Measurements from ENCODE around the gene ALK. TPM values are rescaled to one million over a fixed set of nuclear protein-coding genes. Genes with fewer than 3 reads are reported as not detected.

ALK gene
- total RNA-seq, 4 donors from 2014 or later, result 0.19 TPM; not detected in 3

DNA sequence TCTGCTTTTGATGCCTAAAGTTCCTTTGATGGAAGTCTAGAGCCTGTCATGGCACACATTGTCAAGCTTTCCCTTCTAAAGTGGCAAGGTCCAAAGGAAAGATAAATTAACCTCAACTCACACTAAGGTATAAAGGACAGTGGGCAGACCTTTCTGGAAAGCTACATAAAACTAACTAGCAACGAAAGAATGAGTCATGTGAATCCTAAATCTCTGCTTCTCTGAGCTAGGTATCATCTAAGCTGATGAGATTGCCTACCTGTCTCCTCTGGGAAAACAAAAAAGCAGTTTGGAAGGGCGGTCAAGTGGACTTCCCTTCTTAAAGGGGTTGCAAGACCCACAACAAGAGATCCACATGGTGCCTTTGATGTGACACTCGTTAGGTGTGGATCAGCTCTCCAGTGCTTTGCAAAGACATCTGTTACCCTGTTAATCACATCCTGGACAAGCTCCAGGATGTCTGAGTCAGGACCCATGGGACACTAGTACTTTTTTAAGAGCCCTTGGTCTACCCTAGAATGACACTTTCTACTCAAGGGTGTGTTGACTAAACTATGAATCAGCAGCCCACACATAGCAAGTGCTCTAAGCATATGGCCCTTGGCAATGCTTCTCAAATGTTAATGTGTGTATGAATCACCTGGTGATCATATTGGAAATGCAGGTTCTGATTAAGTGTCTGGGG is 173.5 kb downstream of the ALK start:
- H3K4me3 ChIP-seq, result no peak overlapping the region
- TF ChIP-seq, protein P1, sequence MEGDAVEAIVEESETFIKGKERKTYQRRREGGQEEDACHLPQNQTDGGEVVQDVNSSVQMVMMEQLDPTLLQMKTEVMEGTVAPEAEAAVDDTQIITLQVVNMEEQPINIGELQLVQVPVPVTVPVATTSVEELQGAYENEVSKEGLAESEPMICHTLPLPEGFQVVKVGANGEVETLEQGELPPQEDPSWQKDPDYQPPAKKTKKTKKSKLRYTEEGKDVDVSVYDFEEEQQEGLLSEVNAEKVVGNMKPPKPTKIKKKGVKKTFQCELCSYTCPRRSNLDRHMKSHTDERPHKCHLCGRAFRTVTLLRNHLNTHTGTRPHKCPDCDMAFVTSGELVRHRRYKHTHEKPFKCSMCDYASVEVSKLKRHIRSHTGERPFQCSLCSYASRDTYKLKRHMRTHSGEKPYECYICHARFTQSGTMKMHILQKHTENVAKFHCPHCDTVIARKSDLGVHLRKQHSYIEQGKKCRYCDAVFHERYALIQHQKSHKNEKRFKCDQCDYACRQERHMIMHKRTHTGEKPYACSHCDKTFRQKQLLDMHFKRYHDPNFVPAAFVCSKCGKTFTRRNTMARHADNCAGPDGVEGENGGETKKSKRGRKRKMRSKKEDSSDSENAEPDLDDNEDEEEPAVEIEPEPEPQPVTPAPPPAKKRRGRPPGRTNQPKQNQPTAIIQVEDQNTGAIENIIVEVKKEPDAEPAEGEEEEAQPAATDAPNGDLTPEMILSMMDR (IDR thresholded peaks at IDR 0.05), result no peak
- TF ChIP-seq POLR2A (IDR thresholded peaks at IDR 0.05), result no peak
- H3K9me3 ChIP-seq, result no peaks in the 10 kb centered on the region
- intact Hi-C loops (cut with DNase I), result no loop called here
- H3K4me1 ChIP-seq, result peaks cover 0 to 6% (median 0%) of the 10 kb centered on the region in 3 donors
- no peak for DNase-seq
- WGBS, 2 donors, result 46 to 47% methylated on average over 3 of the region's 3 CpGs
- no peaks in the 10 kb centered on the region for H3K36me3 ChIP-seq
- H3K27me3 ChIP-seq, result peaks cover 0 to 76% (median 0%) of the 10 kb centered on the region in 4 donors
- no peak overlapping the region for H3K27ac ChIP-seq

DNA sequence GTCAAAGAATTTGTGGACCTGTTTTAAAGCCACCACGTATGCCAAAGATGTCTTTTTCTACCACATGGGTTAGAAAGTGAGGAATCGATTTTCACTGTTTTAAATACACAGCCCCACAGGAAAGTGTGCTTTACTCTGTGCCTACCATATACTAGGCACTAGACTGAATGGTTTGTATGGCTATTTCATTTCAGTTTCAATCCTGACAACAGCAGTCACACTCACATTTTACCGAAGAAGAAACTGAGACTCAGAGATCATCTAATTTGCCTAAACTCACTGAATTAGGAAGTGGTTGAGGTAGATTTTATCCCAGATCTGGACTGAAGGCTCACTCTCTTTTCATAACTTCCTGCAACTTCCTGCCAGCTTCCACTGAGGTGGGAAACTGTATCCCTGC is 176.4 kb downstream of the ALK start:
- no peaks in the 10 kb centered on the region for H3K36me3 ChIP-seq
- 48 to 56% methylated on average over 3 of the region's 3 CpGs for WGBS, 2 donors
- intact Hi-C loops (cut with DNase I), result no loop called here

DNA sequence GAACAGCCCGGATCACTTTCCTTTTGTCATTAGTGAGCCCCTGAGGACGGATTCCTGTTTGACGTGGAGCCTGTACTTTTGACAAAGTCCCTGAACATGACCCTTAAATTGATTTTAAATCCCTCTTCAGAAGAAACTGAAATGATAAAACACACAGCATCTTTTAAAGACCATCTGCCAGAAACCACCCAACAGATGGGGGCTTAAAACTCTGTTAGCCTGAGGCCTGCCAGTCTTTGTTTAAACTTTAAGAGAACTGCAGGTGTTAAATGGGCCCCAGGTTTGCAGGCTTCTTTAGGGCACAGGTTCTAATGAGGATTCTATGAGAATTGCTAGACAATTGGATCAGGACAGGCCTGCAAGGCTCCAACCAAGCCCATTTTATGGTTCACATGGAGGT is 177.9 kb downstream of the ALK start:
- H3K27ac ChIP-seq, result no peak overlapping the region
- peaks cover 0 to 53% (median 0%) of the 10 kb centered on the region in 4 donors for H3K27me3 ChIP-seq
- WGBS, 2 donors, result 71 to 83% methylated on average over 3 of the region's 3 CpGs
- peaks cover 0 to 2% (median 0%) of the 10 kb centered on the region in 3 donors for H3K4me1 ChIP-seq
- H3K4me3 ChIP-seq, result no peak overlapping the region
- TF ChIP-seq, protein P1 (IDR thresholded peaks at IDR 0.05), result no peak
- TF ChIP-seq POLR2A (IDR thresholded peaks at IDR 0.05), result no peak
- DNase-seq, result no peak
- no peaks in the 10 kb centered on the region for H3K9me3 ChIP-seq
- intact Hi-C loops (cut with DNase I), result no loop called here
- H3K36me3 ChIP-seq, result no peaks in the 10 kb centered on the region

More for the DNA sequence above, 176.4 kb downstream of the ALK start:
- no peak for TF ChIP-seq POLR2A (IDR thresholded peaks at IDR 0.05)
- TF ChIP-seq, protein P1 (IDR thresholded peaks at IDR 0.05), result no peak
- peaks cover 0 to 6% (median 0%) of the 10 kb centered on the region in 3 donors for H3K4me1 ChIP-seq
- peaks cover 0 to 60% (median 0%) of the 10 kb centered on the region in 4 donors for H3K27me3 ChIP-seq
- DNase-seq, result no peak
- no peak overlapping the region for H3K27ac ChIP-seq
- H3K9me3 ChIP-seq, result no peaks in the 10 kb centered on the region
- no peak overlapping the region for H3K4me3 ChIP-seq

DNA sequence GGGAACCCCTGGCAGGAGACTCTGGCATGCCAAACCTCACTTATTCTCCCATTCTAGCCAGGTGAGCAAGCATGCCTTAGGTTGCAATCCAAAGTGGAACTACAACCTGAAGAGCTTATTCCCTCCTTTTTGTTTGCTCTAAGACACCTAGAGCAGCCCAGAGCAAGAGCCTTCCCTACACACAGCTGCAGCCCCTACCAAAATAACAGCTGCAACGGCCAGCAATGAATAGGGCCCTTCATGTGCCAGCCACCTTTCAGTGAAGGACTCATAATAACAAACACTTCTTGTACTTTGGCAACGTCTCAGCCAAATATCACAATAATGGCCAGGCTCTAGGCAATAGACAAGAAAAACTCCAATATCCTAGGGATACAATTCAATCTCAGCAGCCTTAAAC is 178.7 kb downstream of the ALK start:
- 31 to 35% methylated on average over 2 of the region's 2 CpGs for WGBS, 2 donors
- H3K9me3 ChIP-seq, result no peaks in the 10 kb centered on the region
- DNase-seq, result no peak
- peaks cover 0 to 60% (median 0%) of the 10 kb centered on the region in 4 donors for H3K27me3 ChIP-seq
- no peak overlapping the region for H3K27ac ChIP-seq
- TF ChIP-seq, protein P1 (IDR thresholded peaks at IDR 0.05), result no peak
- TF ChIP-seq POLR2A (IDR thresholded peaks at IDR 0.05), result no peak
- no peak overlapping the region for H3K4me3 ChIP-seq
- intact Hi-C loops (cut with DNase I), result no loop called here
- H3K4me1 ChIP-seq, result no peaks in the 10 kb centered on the region
- no peaks in the 10 kb centered on the region for H3K36me3 ChIP-seq

DNA sequence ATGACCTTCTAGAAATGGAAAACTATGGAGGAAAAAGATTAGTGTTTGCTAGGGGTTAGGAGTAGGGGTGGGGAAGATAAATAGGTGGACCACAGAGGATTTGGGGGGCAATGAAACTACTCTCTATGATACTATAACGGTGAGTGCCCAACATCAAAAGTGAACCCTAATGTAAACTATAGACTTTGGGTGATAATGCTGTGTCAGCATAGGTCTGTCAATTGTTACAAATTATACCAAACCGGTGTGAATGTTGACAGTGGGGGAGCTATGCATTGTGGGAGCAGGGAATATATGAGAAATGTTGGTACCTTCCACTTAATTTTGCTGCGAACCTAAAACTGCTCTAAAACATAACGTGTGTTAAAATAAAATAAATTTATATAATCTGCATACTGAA is 180.3 kb downstream of the ALK start:
- 78 to 84% methylated on average over 4 of the region's 4 CpGs for WGBS, 2 donors
- Histone ChIP-seq H3K27me3 (peaks cover 0 to 50% (median 0%) of the 10 kb centered on the region in 4 donors), H3K4me1 (no peaks in the 10 kb centered on the region), H3K36me3 (no peaks in the 10 kb centered on the region), H3K4me3 (no peak overlapping the region), H3K27ac (no peak overlapping the region), H3K9me3 (no peaks in the 10 kb centered on the region)
- intact Hi-C loops (cut with DNase I), result no loop called here
- TF ChIP-seq, protein P1 (IDR thresholded peaks at IDR 0.05), result no peak
- TF ChIP-seq POLR2A (IDR thresholded peaks at IDR 0.05), result no peak
- no peak for DNase-seq
